ENCODE results near the gene MTFMT. TPM values are rescaled to one million over a fixed set of nuclear protein-coding genes. Genes with fewer than 3 reads are reported as not detected.

Gene MTFMT
- total and polyA plus RNA-seq, 7 experiments from 2014 or later = 7.1 to 24.8 (median 18.1) TPM

GRCh38 chr15:65056106-65056505 lies 26.7 kb upstream of the MTFMT start:
- Mint-ChIP-seq H3K4me3 (no peak overlapping the region), H3K27me3 (no peaks in the 10 kb centered on the region), H3K4me1 (peaks cover 0 to 9% (median 0%) of the 10 kb centered on the region in 7 donors), H3K9me3 (peaks cover 0 to 5% (median 0%) of the 10 kb centered on the region in 11 donors), H3K27ac (no peak overlapping the region), H3K36me3 (no peaks in the 10 kb centered on the region)
- H3K4me1 ChIP-seq (ENCODE audit: control insufficient read depth in 2 of 2, insufficient read depth in 2 of 2, low read length in 2 of 2) = no peaks in the 10 kb centered on the region
- no peaks in the 10 kb centered on the region for H3K27me3 ChIP-seq (ENCODE audit: control insufficient read depth in 2 of 2, insufficient read depth in 2 of 2, low read length in 2 of 2)
- POLR2A ChIA-PET = interaction anchor here (1.7 kb wide), 1 partner anchor 241 kb away, joined by 6 read pairs; no protein-coding TSS in a partner anchor
- no peaks in the 10 kb centered on the region for H3K9me3 ChIP-seq (ENCODE audit: control insufficient read depth in 2 of 3, low read length in 3 of 3)
- ATAC-seq (no peak), DNase-seq (no peak)
- no peak overlapping the region for H3K27ac ChIP-seq (ENCODE audit: low read depth, low read length)
- intact Hi-C loops (cut with micrococcal nuclease) = no loop called here
- H3K36me3 ChIP-seq (ENCODE audit: control insufficient read depth in 2 of 3, insufficient read depth in 3 of 3, low read length in 3 of 3) = no peaks in the 10 kb centered on the region
- H3K4me3 ChIP-seq (ENCODE audit: low read length) = no peak overlapping the region
- CTCF ChIA-PET = interaction anchor here (0.6 to 0.9 kb wide), 2 partner anchors 22 to 63 kb away, joined by 4 read pairs; no protein-coding TSS in a partner anchor

GRCh38 chr15:65055201-65055870 lies 25.9 kb upstream of the MTFMT start:
- no peaks in the 10 kb centered on the region for H3K9me3 ChIP-seq (ENCODE audit: control insufficient read depth in 2 of 3, low read length in 3 of 3)
- intact Hi-C loops (cut with micrococcal nuclease) = loop anchor here in 1 of 2 donors (2.0 kb wide), 2 partner anchors 249 to 329 kb away; partner anchors contain the start of gene RNU5B-1
- Mint-ChIP-seq H3K4me1 (peaks cover 0 to 10% (median 2%) of the 10 kb centered on the region in 7 donors), H3K36me3 (no peaks in the 10 kb centered on the region), H3K27me3 (no peaks in the 10 kb centered on the region), H3K27ac (no peak overlapping the region), H3K4me3 (no peak overlapping the region), H3K9me3 (peaks cover 0 to 4% (median 0%) of the 10 kb centered on the region in 11 donors)
- no peaks in the 10 kb centered on the region for H3K4me1 ChIP-seq (ENCODE audit: control insufficient read depth in 2 of 2, insufficient read depth in 2 of 2, low read length in 2 of 2)
- ATAC-seq = no peak
- H3K36me3 ChIP-seq (ENCODE audit: control insufficient read depth in 2 of 3, insufficient read depth in 3 of 3, low read length in 3 of 3) = no peaks in the 10 kb centered on the region
- no peaks in the 10 kb centered on the region for H3K27me3 ChIP-seq (ENCODE audit: control insufficient read depth in 2 of 2, insufficient read depth in 2 of 2, low read length in 2 of 2)
- DNase-seq = no peak
- ChIA-PET POLR2A (interaction anchor here (1.7 kb wide), 1 partner anchor 242 kb away, joined by 6 read pairs; no protein-coding TSS in a partner anchor), CTCF (interaction anchor here (0.6 to 1.0 kb wide), 5 partner anchors 21 to 262 kb away, joined by 3 to 4 read pairs (median 3); no protein-coding TSS in a partner anchor)
- no peak overlapping the region for H3K4me3 ChIP-seq (ENCODE audit: low read length)
- H3K27ac ChIP-seq (ENCODE audit: low read depth, low read length) = no peak overlapping the region

GRCh38 chr15:65054333-65055200 lies 25.1 kb upstream of the MTFMT start:
- Histone ChIP-seq H3K9me3 (ENCODE audit: control insufficient read depth in 2 of 3, low read length in 3 of 3) (no peaks in the 10 kb centered on the region), H3K4me1 (ENCODE audit: control insufficient read depth in 2 of 2, insufficient read depth in 2 of 2, low read length in 2 of 2) (peaks cover 0 to 4% of the 10 kb centered on the region in 2 donors), H3K36me3 (ENCODE audit: control insufficient read depth in 2 of 3, insufficient read depth in 3 of 3, low read length in 3 of 3) (no peaks in the 10 kb centered on the region), H3K4me3 (ENCODE audit: low read length) (no peak overlapping the region), H3K27me3 (ENCODE audit: control insufficient read depth in 2 of 2, insufficient read depth in 2 of 2, low read length in 2 of 2) (no peaks in the 10 kb centered on the region), H3K27ac (ENCODE audit: low read depth, low read length) (no peak overlapping the region)
- intact Hi-C loops (cut with micrococcal nuclease) = loop anchor here (1.0 to 2.0 kb wide), 7 partner anchors 24 to 330 kb away; partner anchors contain the start of gene RNU5B-1 (in 2 of the 2)
- peak; percentile 21 to 58 (median 45) for DNase-seq
- H3K4me3 Mint-ChIP-seq = no peak overlapping the region
- no peak overlapping the region for H3K27ac Mint-ChIP-seq
- ChIA-PET POLR2A (interaction anchor here (1.0 to 1.7 kb wide), 2 partner anchors 25 to 243 kb away, joined by 3 to 6 read pairs; no protein-coding TSS in a partner anchor), CTCF (interaction anchor here (0.6 to 1.0 kb wide), 4 partner anchors 32 to 263 kb away, joined by 3 to 4 read pairs (median 3); no protein-coding TSS in a partner anchor)
- H3K27me3 Mint-ChIP-seq = peaks cover 0 to 3% (median 0%) of the 10 kb centered on the region in 5 donors
- ATAC-seq = peak; percentile 50
- H3K4me1 Mint-ChIP-seq = peaks cover 0 to 16% (median 9%) of the 10 kb centered on the region in 7 donors
- no peaks in the 10 kb centered on the region for H3K9me3 Mint-ChIP-seq
- no peaks in the 10 kb centered on the region for H3K36me3 Mint-ChIP-seq

GRCh38 chr15:65052956-65053355 lies 23.5 kb upstream of the MTFMT start:
- POLR2A ChIA-PET = no interaction called here

GRCh38 chr15:65051266-65051665 lies 21.8 kb upstream of the MTFMT start:
- POLR2A ChIA-PET = no interaction called here
- CTCF ChIA-PET = no interaction called here
- Histone ChIP-seq H3K4me1 (ENCODE audit: control insufficient read depth in 2 of 2, insufficient read depth in 2 of 2, low read length in 2 of 2) (peaks cover 4 to 11% of the 10 kb centered on the region in 2 donors), H3K27ac (ENCODE audit: low read depth, low read length) (no peak overlapping the region), H3K36me3 (ENCODE audit: control insufficient read depth in 2 of 3, insufficient read depth in 3 of 3, low read length in 3 of 3) (no peaks in the 10 kb centered on the region), H3K9me3 (ENCODE audit: control insufficient read depth in 2 of 3, low read length in 3 of 3) (no peaks in the 10 kb centered on the region), H3K4me3 (ENCODE audit: low read length) (no peak overlapping the region), H3K27me3 (ENCODE audit: control insufficient read depth in 2 of 2, insufficient read depth in 2 of 2, low read length in 2 of 2) (no peaks in the 10 kb centered on the region)
- intact Hi-C loops (cut with micrococcal nuclease) = no loop called here
- Mint-ChIP-seq H3K4me1 (peaks cover 0 to 21% (median 15%) of the 10 kb centered on the region in 7 donors), H3K27ac (peak overlapping the region in 3 of 9 donors; percentile 22 to 59 (median 42)), H3K27me3 (peaks cover 0 to 10% (median 0%) of the 10 kb centered on the region in 5 donors), H3K36me3 (no peaks in the 10 kb centered on the region), H3K9me3 (no peaks in the 10 kb centered on the region), H3K4me3 (peak overlapping the region in 3 of 10 donors; percentile 2 to 54 (median 23))
- DNase-seq (no peak), ATAC-seq (no peak)

More at GRCh38 chr15:65052956-65053355, 23.5 kb upstream of the MTFMT start:
- H3K36me3 ChIP-seq (ENCODE audit: control insufficient read depth in 2 of 3, insufficient read depth in 3 of 3, low read length in 3 of 3) = no peaks in the 10 kb centered on the region
- DNase-seq (no peak), ATAC-seq (no peak)
- H3K4me3 ChIP-seq (ENCODE audit: low read length) = no peak overlapping the region
- Mint-ChIP-seq H3K4me1 (peaks cover 0 to 21% (median 15%) of the 10 kb centered on the region in 7 donors), H3K9me3 (no peaks in the 10 kb centered on the region), H3K36me3 (no peaks in the 10 kb centered on the region), H3K4me3 (no peak overlapping the region), H3K27ac (no peak overlapping the region), H3K27me3 (peaks cover 0 to 4% (median 0%) of the 10 kb centered on the region in 5 donors)
- intact Hi-C loops (cut with micrococcal nuclease) = no loop called here
- peaks cover 4 to 11% of the 10 kb centered on the region in 2 donors for H3K4me1 ChIP-seq (ENCODE audit: control insufficient read depth in 2 of 2, insufficient read depth in 2 of 2, low read length in 2 of 2)
- H3K9me3 ChIP-seq (ENCODE audit: control insufficient read depth in 2 of 3, low read length in 3 of 3) = no peaks in the 10 kb centered on the region
- H3K27ac ChIP-seq (ENCODE audit: low read depth, low read length) = no peak overlapping the region
- no peaks in the 10 kb centered on the region for H3K27me3 ChIP-seq (ENCODE audit: control insufficient read depth in 2 of 2, insufficient read depth in 2 of 2, low read length in 2 of 2)
- CTCF ChIA-PET = interaction anchor here (0.7 kb wide), 1 partner anchor 336 kb away, joined by 3 read pairs; no protein-coding TSS in a partner anchor

- Histone ChIP-seq H3K27me3 (ENCODE audit: control insufficient read depth in 2 of 2, insufficient read depth in 2 of 2, low read length in 2 of 2) (no peaks in the 10 kb centered on the region), H3K27ac (ENCODE audit: low read depth, low read length) (no peak overlapping the region), H3K4me3 (ENCODE audit: low read length) (no peak overlapping the region), H3K36me3 (ENCODE audit: control insufficient read depth in 2 of 3, insufficient read depth in 3 of 3, low read length in 3 of 3) (no peaks in the 10 kb centered on the region), H3K9me3 (ENCODE audit: control insufficient read depth in 2 of 3, low read length in 3 of 3) (no peaks in the 10 kb centered on the region), H3K4me1 (ENCODE audit: control insufficient read depth in 2 of 2, insufficient read depth in 2 of 2, low read length in 2 of 2) (peaks cover 4 to 11% of the 10 kb centered on the region in 2 donors)
- ChIA-PET CTCF (no interaction called here), POLR2A (no interaction called here)
- Mint-ChIP-seq H3K27me3 (peaks cover 0 to 10% (median 0%) of the 10 kb centered on the region in 5 donors), H3K4me1 (peaks cover 0 to 18% (median 13%) of the 10 kb centered on the region in 7 donors), H3K4me3 (peak overlapping the region in 8 of 10 donors; percentile 1 to 88 (median 68)), H3K27ac (peak overlapping the region in 6 of 9 donors; percentile 4 to 80 (median 72)), H3K36me3 (no peaks in the 10 kb centered on the region), H3K9me3 (no peaks in the 10 kb centered on the region)
- intact Hi-C loops (cut with micrococcal nuclease) = no loop called here
- ATAC-seq (no peak), DNase-seq (no peak)
These were observed 20.8 kb upstream of the MTFMT start for GRCh38 chr15:65050270-65050669.
